Endothelial cell of umbilical vein (primary cell): ENCODE data around the gene MTMR3. TPM values are rescaled to one million over a fixed set of nuclear protein-coding genes. Genes with fewer than 3 reads are reported as not detected.

ENCODE experiments used
- BruUV-seq: library from RNA; stranded (reverse); fragments of 400-500 nt; replicated peaks from 2 replicates; lab custom pipeline; 2021; lab: Mats Ljungman, UMichigan
- CTCF ChIA-PET: fragments of 300-600, 350-600 bp; sonication (Branson Sonifier 250); formaldehyde crosslinking; loops from one replicate; lab custom pipeline; 2021; ENCODE audit warnings: antibody characterized with exemption, inconsistent platforms; lab: Charles Lee
- POLR2A ChIA-PET: fragments of 300-600, 350-600 bp; sonication (Branson Sonifier 250); formaldehyde crosslinking; loops from one replicate; lab custom pipeline; 2021; ENCODE audit warnings: antibody characterized with exemption, inconsistent platforms; lab: Charles Lee
- DNase-seq: peaks from one replicate; pipeline ENCODE4 v3.0.0-alpha.2; 2011; ENCODE audit warnings: low read depth, low spot score
- FAIRE-seq: peaks from 2 replicates; lab custom pipeline; 2011; peaks lifted over from hg19 to GRCh38; lab: Jason Lieb, UNC
- H2AFZ ChIP-seq: 2 replicates; pipeline ENCODE4 v1.6.0; 2012; ENCODE audit warnings: low read depth, low read length, control low read depth, inconsistent platforms
- H3K27ac ChIP-seq: 2 replicates; pipeline ENCODE4 v1.5.1; 2011; ENCODE audit warnings: low read depth, mild to moderate bottlenecking, control low read depth, low read length, moderate library complexity; ENCODE audit not compliant: insufficient read depth
- H3K27me3 ChIP-seq, 2 experiments: 2 replicates each; pipeline versions ENCODE4 v1.6.0 to v1.6.1; 2011; ENCODE audit warnings: low read length in 2 of 2, mixed read lengths in 1 of 2; ENCODE audit not compliant: control insufficient read depth in 2 of 2, insufficient read depth in 2 of 2
- H3K36me3 ChIP-seq, 2 experiments: 2 replicates in 1 of 2; 3 replicates in 1 of 2; pipeline ENCODE4 v1.5.1; 2011; ENCODE audit warnings: low read length in 2 of 2, mild to moderate bottlenecking in 1 of 2, moderate library complexity in 1 of 2; ENCODE audit not compliant: control insufficient read depth in 2 of 2, insufficient read depth in 2 of 2; ENCODE audit errors: extremely low read depth in 1 of 2
- H3K4me1 ChIP-seq: 3 replicates; pipeline ENCODE4 v1.5.1; 2011; ENCODE audit warnings: mild to moderate bottlenecking, low read length; ENCODE audit not compliant: control insufficient read depth, insufficient read depth; ENCODE audit errors: extremely low read depth
- H3K4me2 ChIP-seq: 2 replicates; pipeline ENCODE4 v1.6.1; 2011; ENCODE audit warnings: low read length, control low read depth, mixed read lengths; ENCODE audit not compliant: insufficient read depth
- H3K4me3 ChIP-seq, 3 experiments: fragments of 200-600 bp in 1 of 3; sonication (generic), shearing (Covaris generic) in 1 of 3; replicated peaks in 1 of 3; 2 replicates each; pipeline ENCODE4 v1.5.1; 2011 to 2016; ENCODE audit warnings: control low read depth in 3 of 3, low read length in 3 of 3, mild to moderate bottlenecking in 2 of 3, inconsistent platforms in 1 of 3, low read depth in 1 of 3, moderate library complexity in 1 of 3; ENCODE audit not compliant: insufficient read depth in 1 of 3
- H3K79me2 ChIP-seq: 2 replicates; pipeline ENCODE4 v1.6.0; 2012; ENCODE audit warnings: low read length, inconsistent platforms; ENCODE audit not compliant: control insufficient read depth, insufficient read depth
- H3K9ac ChIP-seq: replicated peaks from 2 replicates; pipeline ENCODE3; 2011; ENCODE audit warnings: low read length, control low read depth; ENCODE audit not compliant: insufficient read depth; ENCODE audit errors: extremely low read depth
- H3K9me1 ChIP-seq: replicated peaks from 3 replicates; pipeline ENCODE4 v1.6.0; 2011; ENCODE audit warnings: mild to moderate bottlenecking, low read length; ENCODE audit not compliant: control insufficient read depth, insufficient read depth; ENCODE audit errors: extremely low read depth
- H3K9me3 ChIP-seq: replicated peaks from 2 replicates; pipeline ENCODE4 v1.5.1; 2012; ENCODE audit warnings: low read length, inconsistent platforms; ENCODE audit not compliant: control insufficient read depth, insufficient read depth
- H4K20me1 ChIP-seq: replicated peaks from 2 replicates; pipeline ENCODE3; 2011; ENCODE audit warnings: mild to moderate bottlenecking, low read length; ENCODE audit not compliant: control insufficient read depth, insufficient read depth; ENCODE audit errors: extremely low read depth
- EZH2 ChIP-seq: IDR thresholded peaks from 2 replicates; pipeline ENCODE4 v1.6.1; 2012; ENCODE audit warnings: borderline replicate concordance, low read depth, mild to moderate bottlenecking, moderate library complexity, low read length, inconsistent platforms; ENCODE audit not compliant: severe bottlenecking
- FOS ChIP-seq: IDR thresholded peaks from 2 replicates; pipeline ENCODE4 v1.6.1; 2011; ENCODE audit warnings: mild to moderate bottlenecking, low read length, moderate library complexity, borderline replicate concordance; ENCODE audit not compliant: insufficient read depth
- GATA2 ChIP-seq: IDR thresholded peaks from 2 replicates; pipeline ENCODE4 v1.7.0; 2011; ENCODE audit warnings: low read depth, mild to moderate bottlenecking, moderate library complexity, mixed read lengths, low read length; ENCODE audit not compliant: insufficient read length, insufficient read depth
- JUN ChIP-seq: IDR thresholded peaks from 2 replicates; pipeline ENCODE4 v1.6.1; 2011; ENCODE audit warnings: borderline replicate concordance, low read depth; ENCODE audit not compliant: insufficient read length, insufficient read depth
- MYC ChIP-seq: IDR thresholded peaks from one replicate; pipeline ENCODE4 v1.6.1; 2011; ENCODE audit warnings: mild to moderate bottlenecking, low read depth, low read length
- POLR2A ChIP-seq: IDR thresholded peaks from 2 replicates; pipeline ENCODE4 v1.6.1; 2012; ENCODE audit warnings: low read depth, mild to moderate bottlenecking, control low read depth, low read length
- POLR2AphosphoS5 ChIP-seq: IDR thresholded peaks from 2 replicates; pipeline ENCODE4 v1.6.1; 2012; ENCODE audit warnings: low read depth, mild to moderate bottlenecking, control low read depth, low read length, moderate library complexity; ENCODE audit not compliant: insufficient read depth
- dilution Hi-C: fragments of 300-500 bp; cut with MboI; formaldehyde crosslinking; loops from one replicate; pipeline ENCODE4 v1.15.0; 2019; ENCODE audit warnings: low sequenced_read_pairs; ENCODE audit not compliant: extremely low pct_ligation_motif_present
- intact Hi-C: fragments of 100-400 bp; cut with micrococcal nuclease; formaldehyde crosslinking; loops from one replicate; pipeline ENCODE4 v1.10.0; 2022
- polyA plus RNA-seq, 4 experiments: library from polyadenylated mRNA; depleted of rRNA in 3 of 4; stranded (reverse) in 3 of 4; unstranded in 1 of 4; fragments of >200 nt; gene quantifications; 2 replicates each; pipeline versions ENCODE4 v1.2.1 to v1.2.3, GENCODE V29; 2011 to 2012; ENCODE audit warnings: missing spikeins in 1 of 4
- total RNA-seq: library from RNA; stranded (reverse); gene quantifications from 2 replicates; pipeline ENCODE4 v1.2.3, GENCODE V29; 2021
- TF ChIP-seq, protein P1 (sequence below): IDR thresholded peaks from 2 replicates; pipeline ENCODE4 v1.6.1; 2011; ENCODE audit not compliant: insufficient read depth, insufficient read length
- TF ChIP-seq, protein P2 (sequence below), 2 donors: IDR thresholded peaks; 1 replicate in 1 of 2; 2 replicates in 1 of 2; pipeline ENCODE4 v1.5.1; 2011; ENCODE audit warnings: low read length in 2 of 2, mild to moderate bottlenecking in 2 of 2, moderate library complexity in 2 of 2, control low read depth in 1 of 2, inconsistent platforms in 1 of 2, low read depth in 1 of 2; ENCODE audit not compliant: insufficient read depth in 1 of 2; ENCODE audit errors: extremely low read depth in 1 of 2

MTMR3 gene
- total and polyA plus RNA-seq, 2 donors (not counting 3 experiments of a cell fraction or from before 2014, with no cell fraction given), result 30.1 to 36.5 TPM

DNA sequence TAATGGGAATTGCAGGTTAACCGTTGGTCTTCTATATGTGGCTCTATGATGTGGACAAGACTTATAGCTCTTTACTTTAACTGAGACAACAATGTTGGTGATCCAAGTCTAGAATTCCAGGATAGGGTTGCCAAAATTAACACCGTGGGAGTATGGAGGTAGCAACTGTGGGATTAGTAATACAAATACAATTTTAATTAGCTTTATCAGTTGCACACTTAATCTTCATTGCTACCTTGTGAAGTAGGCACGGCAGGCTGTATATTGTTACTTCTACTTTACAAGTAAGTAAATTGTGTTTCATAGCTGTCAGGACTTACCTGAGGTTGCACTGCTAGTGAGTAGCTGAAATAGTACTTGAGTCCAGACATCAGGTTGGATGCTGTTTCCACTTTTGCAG is 21.0 kb downstream of the MTMR3 start:
- H3K4me3 ChIP-seq, result no peak overlapping the region
- H3K9me3 ChIP-seq, result no peaks in the 10 kb centered on the region
- H3K36me3 ChIP-seq, result no peaks in the 10 kb centered on the region
- peaks cover 3% of the 10 kb centered on the region for H3K9me1 ChIP-seq
- TF ChIP-seq GATA2, result no peak
- no peak for TF ChIP-seq MYC
- TF ChIP-seq POLR2A, result no peak
- TF ChIP-seq, protein P1, sequence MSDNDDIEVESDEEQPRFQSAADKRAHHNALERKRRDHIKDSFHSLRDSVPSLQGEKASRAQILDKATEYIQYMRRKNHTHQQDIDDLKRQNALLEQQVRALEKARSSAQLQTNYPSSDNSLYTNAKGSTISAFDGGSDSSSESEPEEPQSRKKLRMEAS, result no peak
- no peak for TF ChIP-seq EZH2
- no peak for TF ChIP-seq POLR2AphosphoS5
- TF ChIP-seq, protein P2, sequence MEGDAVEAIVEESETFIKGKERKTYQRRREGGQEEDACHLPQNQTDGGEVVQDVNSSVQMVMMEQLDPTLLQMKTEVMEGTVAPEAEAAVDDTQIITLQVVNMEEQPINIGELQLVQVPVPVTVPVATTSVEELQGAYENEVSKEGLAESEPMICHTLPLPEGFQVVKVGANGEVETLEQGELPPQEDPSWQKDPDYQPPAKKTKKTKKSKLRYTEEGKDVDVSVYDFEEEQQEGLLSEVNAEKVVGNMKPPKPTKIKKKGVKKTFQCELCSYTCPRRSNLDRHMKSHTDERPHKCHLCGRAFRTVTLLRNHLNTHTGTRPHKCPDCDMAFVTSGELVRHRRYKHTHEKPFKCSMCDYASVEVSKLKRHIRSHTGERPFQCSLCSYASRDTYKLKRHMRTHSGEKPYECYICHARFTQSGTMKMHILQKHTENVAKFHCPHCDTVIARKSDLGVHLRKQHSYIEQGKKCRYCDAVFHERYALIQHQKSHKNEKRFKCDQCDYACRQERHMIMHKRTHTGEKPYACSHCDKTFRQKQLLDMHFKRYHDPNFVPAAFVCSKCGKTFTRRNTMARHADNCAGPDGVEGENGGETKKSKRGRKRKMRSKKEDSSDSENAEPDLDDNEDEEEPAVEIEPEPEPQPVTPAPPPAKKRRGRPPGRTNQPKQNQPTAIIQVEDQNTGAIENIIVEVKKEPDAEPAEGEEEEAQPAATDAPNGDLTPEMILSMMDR (IDR thresholded peaks at IDR 0.05; ENCODE audit: extremely low read depth in 1 of 2, insufficient read depth in 1 of 2, low read depth in 1 of 2, low read length in 2 of 2), result no peak
- no peak for TF ChIP-seq JUN
- TF ChIP-seq FOS, result no peak
- FAIRE-seq (no peak), DNase-seq (no peak)
- no peak overlapping the region for H3K4me2 ChIP-seq
- H4K20me1 ChIP-seq, result peaks cover 3% of the 10 kb centered on the region
- peaks cover 36% of the 10 kb centered on the region for H3K79me2 ChIP-seq
- no peak overlapping the region for H3K27ac ChIP-seq
- BruUV-seq, result no TSS peak
- POLR2A ChIA-PET, result no interaction called here
- no peaks in the 10 kb centered on the region for H3K27me3 ChIP-seq
- intact Hi-C loops, result no loop called here
- H3K9ac ChIP-seq, result no peak overlapping the region
- peaks cover 13% of the 10 kb centered on the region for H3K4me1 ChIP-seq
- dilution Hi-C loops, result no loop called here
- CTCF ChIA-PET, result interaction anchor here (1.0 kb wide), 1 partner anchor 14 kb away, joined by 3 read pairs; no protein-coding TSS in a partner anchor
- H2AFZ ChIP-seq, result no peak overlapping the region
